DMS 273 (cell line): Measurements from ENCODE around the gene IL1R1.
"Not testable (repeated sequence)": the region's sequence is repeated elsewhere in the genome, so short reads cannot be mapped to it uniquely, and the experiment has no call there.

Source experiments
- DNase-seq: peaks from one replicate; lab custom pipeline; 2025; ENCODE audit not compliant: unreplicated experiment; lab: John Stamatoyannopoulos, UW

Gene IL1R1, protein sequence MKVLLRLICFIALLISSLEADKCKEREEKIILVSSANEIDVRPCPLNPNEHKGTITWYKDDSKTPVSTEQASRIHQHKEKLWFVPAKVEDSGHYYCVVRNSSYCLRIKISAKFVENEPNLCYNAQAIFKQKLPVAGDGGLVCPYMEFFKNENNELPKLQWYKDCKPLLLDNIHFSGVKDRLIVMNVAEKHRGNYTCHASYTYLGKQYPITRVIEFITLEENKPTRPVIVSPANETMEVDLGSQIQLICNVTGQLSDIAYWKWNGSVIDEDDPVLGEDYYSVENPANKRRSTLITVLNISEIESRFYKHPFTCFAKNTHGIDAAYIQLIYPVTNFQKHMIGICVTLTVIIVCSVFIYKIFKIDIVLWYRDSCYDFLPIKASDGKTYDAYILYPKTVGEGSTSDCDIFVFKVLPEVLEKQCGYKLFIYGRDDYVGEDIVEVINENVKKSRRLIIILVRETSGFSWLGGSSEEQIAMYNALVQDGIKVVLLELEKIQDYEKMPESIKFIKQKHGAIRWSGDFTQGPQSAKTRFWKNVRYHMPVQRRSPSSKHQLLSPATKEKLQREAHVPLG

GRCh38 chr2:102141970-102142828 is at the start of gene IL1R1:
Gene IL1R1, plus strand, starts transcription at chr2:102142746. Its CDS starts 14,979 bp downstream, at chr2:102157725.
- peak; percentile 59 for DNase-seq

DNA sequence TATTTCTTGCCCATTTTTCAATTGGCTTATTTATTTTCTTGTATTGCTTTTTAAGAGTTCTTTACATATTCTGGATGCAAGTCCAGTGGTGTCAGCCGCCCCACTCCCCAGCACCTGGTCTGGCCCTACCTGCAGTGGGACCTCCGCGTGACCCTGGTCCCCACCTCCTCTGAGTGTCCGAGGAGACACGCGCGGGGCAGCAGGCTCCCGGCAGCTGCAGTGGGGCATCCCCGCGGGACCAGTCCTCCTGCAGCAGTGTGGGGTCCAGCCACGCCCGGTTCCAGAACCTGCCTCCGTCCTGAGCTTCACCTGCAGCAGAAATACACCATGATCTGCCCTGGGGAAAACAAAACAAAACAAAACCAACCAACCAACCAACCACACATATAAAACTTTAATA is 48.9 kb upstream of the IL1R1 start:
- no peak for DNase-seq

DNA sequence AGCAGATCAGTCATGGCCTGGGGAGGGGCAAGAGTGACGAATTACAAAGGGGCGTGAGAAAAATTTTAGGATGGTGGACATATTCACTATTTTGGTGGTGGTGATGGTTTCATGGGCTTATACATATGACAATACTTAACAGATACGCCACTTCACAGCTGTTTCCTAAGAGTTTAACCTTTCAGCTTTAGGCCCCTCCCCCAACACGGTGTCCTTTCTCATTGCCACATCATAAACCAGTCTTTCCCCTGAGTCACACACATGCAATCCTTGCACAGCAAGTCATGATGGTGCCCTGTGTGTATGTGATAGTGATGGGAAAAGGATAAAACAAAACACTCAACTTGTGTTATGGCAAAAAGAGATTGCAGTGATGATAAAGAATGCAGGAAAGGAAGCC is 47.6 kb upstream of the IL1R1 start:
- DNase-seq, result no peak

DNA sequence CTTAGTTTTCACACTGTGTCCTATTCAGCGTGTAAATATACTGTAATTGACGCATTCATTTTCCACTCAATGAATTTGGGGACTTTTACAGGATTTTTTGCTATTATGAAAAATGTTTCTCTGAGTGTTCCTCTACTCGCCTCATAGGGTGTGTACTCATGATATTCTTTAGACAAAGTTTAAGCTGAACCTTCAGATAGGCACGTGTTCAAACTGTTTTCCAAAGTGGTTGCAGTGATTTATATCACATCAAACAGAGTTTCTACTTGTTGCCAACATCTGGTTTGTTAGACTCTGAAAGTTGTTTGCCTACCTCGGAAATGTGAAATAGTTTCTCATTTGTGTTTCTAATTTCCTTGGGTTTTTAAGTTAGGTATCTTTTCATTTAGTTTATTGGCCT is 46.4 kb upstream of the IL1R1 start:
- no peak for DNase-seq

- DNase-seq, result no peak
These were observed 43.8 kb upstream of the IL1R1 start for GRCh38 chr2:102098756-102099155.

DNA sequence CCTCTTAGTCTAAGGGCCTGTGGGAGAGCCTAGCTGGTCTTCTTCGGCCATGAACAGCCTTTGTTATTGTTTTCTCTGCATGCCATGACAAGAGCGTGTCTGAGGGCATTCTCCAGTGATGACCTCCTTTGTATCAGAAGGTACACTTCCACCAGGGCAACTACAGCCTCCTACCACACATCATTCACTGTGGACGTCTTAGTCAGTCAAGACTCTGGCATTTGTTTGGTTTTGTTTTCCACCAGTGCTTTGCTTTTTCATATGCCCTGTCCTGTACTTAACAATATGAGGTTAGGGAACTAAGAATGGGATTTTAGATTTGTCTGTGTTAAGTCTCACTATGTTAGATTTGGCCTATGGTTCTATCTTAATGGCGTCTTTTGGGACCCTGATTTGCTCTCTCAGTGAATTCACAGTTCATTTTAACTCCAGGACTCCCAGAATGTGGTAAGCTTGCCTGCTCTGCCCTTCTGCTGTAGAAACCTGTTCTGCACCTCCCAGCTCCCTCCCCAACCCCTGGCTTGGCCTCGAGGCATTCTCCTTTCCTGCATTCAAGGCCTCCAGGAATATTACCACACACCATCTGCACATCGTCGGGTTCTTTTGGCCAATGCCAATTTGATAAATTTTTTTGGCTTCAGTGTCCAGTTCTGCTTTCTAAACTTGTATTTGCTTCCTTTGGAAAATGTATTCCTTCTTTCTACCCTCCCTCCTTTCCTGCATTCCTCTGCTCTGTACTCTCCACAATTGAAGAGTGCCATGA is 42.8 kb upstream of the IL1R1 start:
- DNase-seq, result no peak

DNA sequence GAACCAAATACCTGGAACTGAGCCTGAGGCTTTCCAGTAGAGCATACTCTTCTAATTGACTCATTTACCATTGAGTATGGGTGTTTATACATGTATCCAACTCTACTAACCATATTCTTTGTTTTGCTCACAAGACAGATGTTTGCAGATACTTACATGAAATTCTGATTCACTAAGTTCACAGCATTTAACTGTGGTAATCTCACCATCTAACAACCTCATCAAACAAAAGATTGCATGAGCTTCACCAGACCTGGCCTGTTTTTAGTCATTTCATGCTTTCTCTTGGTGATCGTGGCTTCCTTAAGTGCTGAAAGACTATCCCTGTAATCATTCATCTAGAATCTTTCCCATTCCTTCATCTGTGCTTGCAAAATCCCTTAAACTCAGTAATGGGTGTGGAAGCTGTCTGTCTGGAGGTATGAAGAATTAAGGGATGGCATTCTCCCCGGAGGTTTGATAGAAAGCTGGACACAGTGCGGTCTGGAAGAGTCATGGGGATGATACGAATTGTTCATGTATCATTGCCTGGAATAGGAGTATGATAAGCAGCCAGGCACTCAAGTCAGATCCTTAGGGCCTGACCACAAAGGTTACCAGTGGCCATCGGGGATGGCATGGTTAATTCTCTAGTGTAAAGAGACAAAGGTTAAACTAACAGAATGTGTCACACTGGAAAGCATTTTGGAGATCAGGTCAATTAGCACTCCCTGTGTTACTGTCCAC is 42.0 kb upstream of the IL1R1 start:
- DNase-seq, result no peak

GRCh38 chr2:102101097-102101848 is 41.3 kb upstream of the IL1R1 start:
- no peak for DNase-seq

GRCh38 chr2:102101849-102102635 is 40.5 kb upstream of the IL1R1 start:
- no peak for DNase-seq

DNA sequence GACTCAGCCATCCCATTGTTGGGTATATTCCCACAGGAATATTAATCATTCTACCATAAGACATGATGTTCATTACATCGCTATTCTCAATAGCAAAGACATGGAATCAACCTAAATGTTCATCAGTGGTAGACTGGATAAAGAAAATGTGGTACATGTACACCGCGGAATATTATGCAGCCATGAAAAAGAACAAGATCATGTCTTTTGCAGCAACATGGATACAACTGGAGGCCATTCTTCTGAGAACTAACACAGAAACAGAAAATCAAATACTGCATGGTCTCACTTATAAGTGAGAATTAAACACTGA is 40.0 kb upstream of the IL1R1 start:
- not testable (repeated sequence) for DNase-seq

GRCh38 chr2:102103284-102103683 is 39.3 kb upstream of the IL1R1 start:
- no peak for DNase-seq

GRCh38 chr2:102103992-102104871 is 38.3 kb upstream of the IL1R1 start:
- DNase-seq, result peak; percentile 2

- no peak for DNase-seq
These were observed 36.4 kb upstream of the IL1R1 start for GRCh38 chr2:102106133-102106556.

DNA sequence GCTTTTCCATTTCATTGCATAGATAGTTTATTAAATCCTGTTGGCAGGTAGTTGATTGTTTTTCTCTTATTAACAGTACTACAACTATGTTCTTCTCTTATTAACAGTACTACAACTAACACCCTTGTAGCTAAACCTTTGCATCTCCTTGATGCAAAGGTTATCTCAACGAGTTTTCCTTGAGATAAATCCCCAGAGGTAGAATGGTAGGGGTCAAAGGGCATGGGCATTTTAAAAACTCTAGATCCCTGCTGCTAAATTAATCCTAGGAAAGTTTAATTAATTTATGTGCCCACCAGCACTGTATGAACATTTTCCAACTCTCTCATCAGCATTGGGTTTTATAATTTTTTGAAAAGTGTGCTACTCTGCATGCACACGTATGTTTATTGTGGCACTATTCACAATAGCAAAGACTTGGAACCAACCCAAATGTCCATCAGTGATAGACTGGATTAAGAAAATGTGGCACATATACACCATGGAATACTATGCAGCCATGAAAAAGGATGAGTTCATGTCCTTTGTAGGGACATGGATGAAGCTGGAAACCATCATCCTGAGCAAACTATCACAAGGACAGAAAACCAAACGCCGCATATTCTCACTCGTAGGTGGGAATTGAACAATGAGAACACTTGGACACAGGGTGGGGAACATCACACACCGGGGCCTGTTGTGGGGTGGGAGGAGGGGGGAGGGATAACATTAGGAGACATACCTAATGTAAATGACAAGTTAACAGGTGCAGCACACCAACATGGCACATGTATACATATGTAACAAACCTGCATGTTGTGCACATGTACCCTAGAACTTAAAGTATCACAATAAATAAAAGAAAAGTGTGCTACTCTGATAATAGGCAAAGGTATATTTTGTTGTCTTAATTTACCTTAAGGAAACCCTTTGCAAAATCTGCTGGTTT is 35.5 kb upstream of the IL1R1 start:
- DNase-seq, result not testable (repeated sequence)

DNA sequence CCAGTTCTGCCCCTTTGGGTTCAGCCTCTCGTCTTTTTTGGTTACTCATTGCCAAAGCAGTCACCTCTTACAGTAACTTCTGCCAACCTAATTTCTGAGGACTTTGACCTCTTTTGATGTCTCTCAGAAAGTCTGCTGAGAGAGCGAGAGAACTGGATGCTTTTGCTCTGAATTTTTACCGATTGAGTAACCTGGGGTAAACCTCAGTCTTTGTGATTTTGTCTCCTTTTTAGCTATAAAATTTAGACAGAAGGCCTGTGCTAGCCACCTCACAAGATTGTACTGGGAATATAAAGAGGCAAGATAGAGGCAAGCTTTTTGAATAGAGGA is 34.8 kb upstream of the IL1R1 start:
- DNase-seq, result no peak

DNA sequence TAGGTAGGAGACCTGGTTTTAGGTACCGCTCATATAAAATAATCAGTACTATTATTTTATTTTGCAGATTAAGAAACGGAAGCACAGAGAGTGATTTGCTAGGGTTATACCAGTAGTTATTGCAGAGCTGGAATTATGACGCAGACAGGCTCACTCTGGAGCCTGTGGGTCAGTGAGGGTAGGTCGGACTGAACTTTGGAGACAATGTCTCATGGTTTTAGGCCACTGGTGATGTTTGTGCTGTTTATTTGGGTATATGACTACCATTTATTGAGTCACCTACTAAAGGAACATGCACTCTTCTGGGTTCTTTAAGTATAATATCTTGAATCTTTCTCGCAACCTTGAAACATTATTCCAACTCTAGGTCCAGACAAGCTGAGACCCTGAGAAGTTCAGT is 33.5 kb upstream of the IL1R1 start:
- no peak for DNase-seq

DNA sequence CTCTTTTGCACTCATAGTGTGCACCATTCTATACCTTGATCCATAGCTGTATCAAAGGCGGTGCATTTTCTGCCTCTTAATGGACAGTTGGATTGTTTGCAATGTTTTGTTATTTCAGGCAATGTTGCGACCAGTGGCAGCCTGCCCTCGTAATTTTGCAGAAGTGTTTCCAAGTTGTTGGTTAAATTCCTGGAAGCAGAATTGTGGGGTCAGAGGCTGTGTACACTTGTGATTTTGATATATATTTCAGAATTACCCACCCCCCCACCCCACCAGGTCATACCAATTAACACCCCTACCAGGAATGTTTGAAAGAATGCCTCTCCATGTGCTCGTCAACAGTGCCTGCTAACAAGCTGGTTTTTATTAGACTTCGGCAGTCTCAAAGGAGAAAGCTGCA is 32.4 kb upstream of the IL1R1 start:
- DNase-seq, result no peak
